LNCaP clone FGC (cell line): Measurements from ENCODE around the gene CHCT1.

Experiments
- DNase-seq: peaks from one replicate; pipeline ENCODE4 v3.0.0-alpha.2; 2011; ENCODE audit warnings: low read depth
- H3K4me3 ChIP-seq: 2 replicates; pipeline ENCODE4 v1.5.1; 2011; ENCODE audit warnings: mild to moderate bottlenecking, low read depth, low read length, control low read depth
- CTCF ChIP-seq: IDR thresholded peaks from 2 replicates; pipeline ENCODE4 v1.5.1; 2012; ENCODE audit warnings: mild to moderate bottlenecking; ENCODE audit not compliant: control insufficient read depth, insufficient read depth; ENCODE audit errors: extremely low read depth

The CHCT1 gene

GRCh38 chr17:60464343-60464742 is 42.1 kb downstream of the CHCT1 start:
- DNase-seq, result no peak
- H3K4me3 ChIP-seq, result no peak overlapping the region
- no peak for TF ChIP-seq CTCF

GRCh38 chr17:60468371-60468770 is 46.1 kb downstream of the CHCT1 start:
- no peak for TF ChIP-seq CTCF
- peak; percentile 64 for DNase-seq
- H3K4me3 ChIP-seq, result no peak overlapping the region

GRCh38 chr17:60471451-60471850 is 49.2 kb downstream of the CHCT1 start:
- no peak for TF ChIP-seq CTCF
- no peak for DNase-seq
- no peak overlapping the region for H3K4me3 ChIP-seq

GRCh38 chr17:60472449-60472848 is 50.2 kb downstream of the CHCT1 start:
- no peak for DNase-seq
- H3K4me3 ChIP-seq, result no peak overlapping the region
- no peak for TF ChIP-seq CTCF

GRCh38 chr17:60473788-60474187 is 51.5 kb downstream of the CHCT1 start:
- H3K4me3 ChIP-seq, result no peak overlapping the region
- DNase-seq, result no peak
- no peak for TF ChIP-seq CTCF
